GM21619 (cell line): ENCODE measurements around the gene KNTC1.
"Not testable (repeated sequence)": the region's sequence is repeated elsewhere in the genome, so short reads cannot be mapped to it uniquely, and the experiment has no call there.

Experiments
- ATAC-seq: cut with Tn5 transposase; IDR thresholded peaks from one replicate; pipeline ENCODE4 v1.9.1; 2021; ENCODE audit not compliant: unreplicated experiment

Gene KNTC1

DNA sequence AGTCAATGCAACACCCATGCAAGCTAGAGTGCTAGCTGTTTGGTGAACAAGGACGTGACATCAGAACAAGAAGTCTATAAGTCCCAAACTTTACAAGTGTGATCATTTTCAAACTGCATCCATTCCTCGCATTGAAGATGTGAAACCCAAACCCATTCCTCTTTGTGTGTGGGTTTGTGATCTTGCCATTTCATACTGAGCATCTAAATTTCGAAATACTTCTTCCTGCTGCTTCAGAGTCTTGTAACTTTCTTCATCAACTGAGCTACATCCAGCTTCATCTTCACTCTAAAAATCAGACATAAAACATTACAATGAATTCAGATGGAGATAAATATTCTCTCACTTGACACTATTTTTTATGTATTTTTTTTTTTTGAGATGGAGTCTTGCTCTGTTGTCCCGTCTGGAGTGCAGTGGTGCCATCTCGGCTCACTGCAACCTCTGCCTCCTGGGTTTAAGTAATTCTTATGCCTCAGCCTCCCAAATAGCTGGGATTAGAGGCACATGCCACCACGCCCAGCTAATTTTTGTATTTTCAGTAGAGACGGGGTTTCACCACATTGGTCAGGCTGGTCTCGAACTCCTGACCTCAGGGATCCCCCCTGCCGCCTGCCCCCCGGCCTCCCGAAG is 21.5 kb upstream of the KNTC1 start:
- ATAC-seq: no peak

DNA sequence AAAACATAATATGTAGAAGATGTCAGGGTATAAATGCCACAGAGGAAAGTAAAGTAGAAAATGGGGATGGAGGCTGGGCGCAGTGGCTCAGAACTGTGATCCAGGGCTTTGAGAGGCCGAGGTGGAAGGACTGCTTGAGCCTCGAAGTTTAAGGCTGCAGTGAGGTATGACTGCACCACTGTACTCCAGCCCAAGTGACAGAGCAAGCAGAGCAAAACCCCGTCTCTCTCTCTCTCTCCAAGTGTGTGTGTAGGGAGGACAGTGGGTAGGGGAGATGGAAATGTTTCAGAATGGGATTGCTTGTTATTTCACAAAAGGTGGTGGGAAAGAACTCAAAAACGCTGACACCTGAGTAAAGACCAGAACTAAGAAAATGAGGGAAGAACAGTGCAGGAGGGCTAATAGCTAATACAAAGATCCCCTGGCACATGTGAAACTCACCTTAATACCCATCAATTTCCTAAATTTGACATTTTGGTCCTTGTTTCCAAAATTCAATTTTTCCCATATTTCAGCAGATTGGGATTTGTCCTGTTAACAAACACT is 20.6 kb upstream of the KNTC1 start:
- ATAC-seq: no peak

DNA sequence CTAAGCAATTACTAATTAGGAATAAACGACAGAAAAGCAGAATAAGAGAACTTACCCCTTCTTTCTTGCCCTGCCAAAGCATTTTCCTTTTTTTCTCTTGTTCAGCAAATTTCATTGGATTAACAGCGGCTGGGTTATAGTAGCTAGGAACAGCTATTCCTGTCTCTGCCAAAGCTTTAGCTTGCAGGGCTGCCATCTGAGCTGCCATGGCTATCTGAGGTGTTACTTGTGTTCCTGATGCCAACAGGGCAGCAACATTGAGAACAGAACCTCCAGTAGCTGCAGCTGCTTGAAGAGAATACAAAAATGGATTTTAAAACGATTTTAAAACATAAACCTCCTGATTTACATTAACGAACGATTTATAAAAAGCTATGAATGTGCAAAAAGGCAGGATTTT is 18.9 kb upstream of the KNTC1 start:
- no peak for ATAC-seq

DNA sequence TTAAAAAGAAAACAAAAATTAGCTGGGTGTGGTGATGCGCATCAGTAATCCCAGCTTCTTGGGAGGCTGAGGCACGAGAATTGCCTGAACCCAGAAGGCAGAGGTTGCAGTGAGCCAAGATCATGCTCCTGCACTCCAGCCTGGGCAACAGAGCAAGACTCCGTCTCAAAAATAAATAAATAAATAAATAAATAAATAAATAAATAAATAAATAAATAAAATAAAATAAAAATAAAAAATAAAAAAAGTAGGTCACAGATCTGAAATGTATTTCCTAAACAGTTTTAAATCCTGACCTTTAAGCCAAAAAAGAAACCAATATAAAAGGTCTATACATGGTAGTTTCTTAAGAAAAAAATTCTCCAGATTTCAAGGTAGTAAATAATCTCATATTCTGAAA is 14.0 kb upstream of the KNTC1 start:
- ATAC-seq: not testable (repeated sequence)

DNA sequence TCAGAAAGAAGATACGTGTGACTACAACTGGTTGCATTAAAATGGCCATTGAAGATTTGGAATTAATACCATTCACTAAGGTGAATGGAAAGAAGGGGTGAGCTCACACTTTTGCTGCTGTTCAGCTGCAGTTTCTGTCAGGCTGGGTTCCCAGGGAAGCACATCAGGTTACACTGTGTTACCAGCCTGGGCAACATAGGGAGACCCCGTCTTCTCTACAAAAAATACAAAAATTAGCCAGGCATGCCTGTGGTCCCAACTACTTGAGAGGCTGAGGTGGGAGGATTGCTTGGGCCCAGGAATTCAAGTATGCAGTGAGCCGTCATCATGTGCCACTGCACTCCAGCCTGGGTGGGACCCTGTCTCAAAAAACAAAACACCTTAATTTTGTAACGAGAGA is 13.4 kb upstream of the KNTC1 start:
- no peak for ATAC-seq

DNA sequence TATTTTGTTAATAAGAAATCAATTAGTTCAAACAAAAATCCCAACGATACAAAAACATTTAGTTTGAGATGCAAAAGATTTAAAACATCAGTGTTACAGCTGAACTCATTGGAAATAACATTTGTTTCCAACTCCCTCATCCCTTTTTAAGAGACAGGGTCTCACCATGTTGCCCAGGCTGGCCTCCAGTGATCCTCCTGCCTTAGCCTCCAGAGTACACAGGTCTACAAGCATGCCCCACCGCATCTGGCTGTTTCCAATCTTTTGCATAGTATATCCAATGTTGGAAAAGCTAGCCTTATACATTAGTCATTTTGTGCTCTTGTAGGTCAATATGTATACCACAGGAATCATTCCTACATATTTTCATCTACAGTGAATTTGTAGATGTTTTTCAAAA is 11.8 kb upstream of the KNTC1 start:
- no peak for ATAC-seq

DNA sequence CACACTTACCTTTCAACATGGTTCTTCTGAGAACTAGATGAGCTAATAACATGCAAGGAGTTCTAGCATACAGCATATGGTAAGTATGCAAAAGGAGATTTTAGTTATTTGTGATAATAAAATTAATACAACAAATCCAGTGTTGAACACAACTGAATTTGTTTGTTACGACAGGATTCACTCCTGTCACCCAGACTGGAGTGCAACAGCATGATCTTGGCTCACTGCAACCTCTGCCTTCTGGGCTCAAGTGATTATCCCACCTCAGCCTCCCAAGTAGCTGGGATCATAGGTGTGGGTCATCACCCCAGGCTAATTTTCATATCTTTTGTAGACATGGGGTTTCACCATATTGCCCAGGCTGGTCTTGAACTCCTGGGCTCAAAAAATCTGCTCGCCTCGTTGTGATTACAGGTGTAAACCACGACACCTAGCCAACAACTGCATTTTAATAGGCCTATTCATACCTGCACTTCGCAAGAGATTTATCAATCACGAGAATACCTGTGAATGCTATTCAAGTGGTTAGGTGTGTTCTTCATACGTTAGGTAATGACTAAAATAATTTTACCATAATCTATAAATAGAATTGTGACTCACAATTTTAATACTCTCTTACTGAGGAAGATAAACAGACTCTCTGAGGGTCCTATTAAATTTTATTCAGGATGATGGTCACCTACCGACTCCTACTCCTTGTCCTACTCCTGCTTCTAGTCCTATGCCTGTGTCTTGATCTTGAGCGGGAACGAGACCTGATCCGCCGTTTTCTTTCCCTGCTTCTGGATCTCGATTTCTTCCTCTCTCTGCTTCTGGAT is 10.3 kb upstream of the KNTC1 start:
- ATAC-seq: no peak

DNA sequence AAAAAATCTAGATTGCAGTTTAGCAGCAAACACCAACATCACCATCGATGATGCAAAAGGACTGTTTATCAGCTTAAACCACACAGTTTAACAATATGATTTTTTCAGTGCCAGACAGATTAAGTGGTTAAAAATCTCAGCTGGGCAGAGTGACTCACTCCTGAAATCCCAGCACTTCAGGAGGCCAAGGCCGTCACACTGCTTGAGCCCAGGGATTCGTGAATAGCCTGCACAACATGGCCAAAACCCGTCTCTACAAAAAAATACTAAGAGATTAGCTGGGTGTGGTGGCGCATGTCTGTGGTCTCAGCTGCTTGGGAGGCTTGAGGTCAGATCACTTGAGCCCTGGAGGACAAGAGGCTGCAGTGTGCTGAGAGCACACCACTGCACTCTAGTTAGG is 9.2 kb upstream of the KNTC1 start:
- ATAC-seq: no peak

DNA sequence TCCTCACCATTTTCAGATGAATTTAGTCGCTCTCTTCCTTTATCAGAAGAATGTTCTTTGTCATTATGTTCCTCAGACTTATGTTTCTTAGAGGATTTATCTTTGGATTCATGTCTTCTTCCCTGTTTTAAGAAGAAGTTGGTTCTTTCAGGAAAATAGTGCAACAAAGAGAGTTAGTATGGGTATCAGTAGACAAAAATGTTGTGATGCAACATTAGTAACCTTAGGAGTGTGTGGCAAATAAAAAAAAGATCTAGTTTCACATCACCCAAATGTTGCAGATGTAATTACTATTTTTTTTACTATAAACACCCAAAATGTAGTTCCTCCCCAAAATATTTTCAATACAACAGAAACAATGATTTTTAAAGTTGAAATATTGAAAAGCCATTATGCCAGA is 8.1 kb upstream of the KNTC1 start:
- no peak for ATAC-seq

DNA sequence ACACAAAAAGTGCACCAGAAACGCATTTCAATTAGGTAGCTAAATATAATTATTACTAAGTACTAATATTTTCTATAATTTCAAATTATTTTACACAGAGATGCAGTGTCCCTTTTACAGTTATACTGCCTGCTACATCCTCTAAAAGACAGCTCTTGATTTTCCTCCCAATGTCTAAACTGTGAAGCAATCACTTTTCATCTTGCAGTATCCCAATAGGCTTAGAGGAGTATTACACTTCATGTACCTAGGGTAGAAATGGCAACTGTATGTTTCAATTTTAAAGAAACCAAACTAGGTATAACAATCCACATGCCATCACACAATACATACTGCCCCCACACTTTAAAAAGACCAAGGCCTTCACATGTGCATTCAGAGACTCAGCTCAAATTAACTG is 7.6 kb upstream of the KNTC1 start:
- no peak for ATAC-seq

DNA sequence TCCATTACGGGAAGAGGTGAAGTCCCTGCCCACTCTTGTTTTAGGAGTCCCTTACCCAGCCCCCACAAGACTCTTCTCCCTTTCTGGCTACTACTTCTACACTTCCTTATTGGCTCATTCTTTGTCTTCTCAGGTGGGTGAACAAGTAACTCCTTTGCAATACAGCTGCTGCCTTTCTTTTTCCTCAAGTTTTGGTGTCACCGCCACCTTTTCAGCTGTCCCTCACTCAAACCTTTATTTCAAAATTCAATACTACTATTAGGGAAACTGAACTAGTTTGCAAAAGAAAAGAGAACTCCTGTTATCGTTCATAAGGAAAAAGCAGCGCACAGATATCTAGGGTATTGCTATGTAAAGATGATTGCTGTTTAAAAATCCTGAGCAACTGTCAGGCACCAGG is 6.4 kb upstream of the KNTC1 start:
- ATAC-seq: no peak

DNA sequence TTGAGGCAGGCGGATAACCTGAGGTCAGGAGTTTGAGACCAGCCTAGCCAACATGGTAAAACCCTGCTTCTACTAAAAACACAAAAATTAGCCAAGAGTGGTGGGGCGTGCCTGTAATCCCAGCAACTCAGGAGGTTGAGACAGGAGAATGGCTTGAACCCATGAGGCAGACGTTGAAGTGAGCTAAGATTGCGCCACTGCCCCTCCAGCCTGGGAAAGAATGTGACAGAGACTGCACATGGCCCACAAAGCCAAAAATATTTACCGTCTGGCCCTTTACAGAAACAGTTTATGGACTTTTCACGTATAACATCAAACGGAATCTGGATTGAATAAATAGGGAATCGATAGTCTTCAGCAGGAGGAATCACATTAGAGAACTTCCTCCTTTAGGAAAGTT is 3.8 kb upstream of the KNTC1 start:
- no peak for ATAC-seq

DNA sequence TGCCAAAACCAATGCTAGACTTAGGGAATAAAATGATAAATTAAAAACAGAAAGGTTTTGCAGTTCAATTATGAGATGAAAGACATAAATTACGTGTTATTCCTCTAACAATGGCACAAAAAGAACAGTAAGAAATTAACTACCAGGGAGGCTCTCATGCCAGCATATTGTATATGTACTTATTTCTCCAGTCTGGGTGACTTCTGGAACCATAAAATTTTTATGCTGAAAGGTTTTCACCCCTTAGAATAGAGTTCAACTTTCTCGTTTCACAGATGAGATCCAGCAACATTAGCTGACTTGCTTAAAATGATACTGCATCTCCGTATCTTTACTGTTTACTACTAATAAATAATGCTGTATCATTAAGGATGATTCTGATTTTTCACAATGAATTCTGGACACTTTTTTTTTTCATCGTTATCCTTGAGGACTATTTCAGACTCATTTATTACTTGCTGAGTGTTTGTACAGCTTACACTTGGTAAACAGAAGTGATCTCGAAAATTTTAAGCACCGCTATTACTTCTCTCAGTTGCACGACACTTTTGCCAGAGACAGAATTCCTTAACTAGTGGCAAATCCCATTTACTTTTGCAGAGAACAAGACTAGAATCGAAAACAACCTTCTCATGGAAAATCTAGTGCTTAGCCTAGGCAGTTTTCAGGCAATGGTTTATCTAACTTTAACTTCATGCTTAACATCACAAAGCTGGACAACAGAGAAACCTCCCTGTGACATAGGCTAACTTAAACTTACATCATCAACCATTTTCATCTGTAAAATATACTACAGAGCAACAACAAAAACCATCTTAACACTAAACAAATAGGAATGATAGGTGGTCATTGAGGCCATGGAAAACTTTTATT is 3.0 kb upstream of the KNTC1 start:
- no peak for ATAC-seq

DNA sequence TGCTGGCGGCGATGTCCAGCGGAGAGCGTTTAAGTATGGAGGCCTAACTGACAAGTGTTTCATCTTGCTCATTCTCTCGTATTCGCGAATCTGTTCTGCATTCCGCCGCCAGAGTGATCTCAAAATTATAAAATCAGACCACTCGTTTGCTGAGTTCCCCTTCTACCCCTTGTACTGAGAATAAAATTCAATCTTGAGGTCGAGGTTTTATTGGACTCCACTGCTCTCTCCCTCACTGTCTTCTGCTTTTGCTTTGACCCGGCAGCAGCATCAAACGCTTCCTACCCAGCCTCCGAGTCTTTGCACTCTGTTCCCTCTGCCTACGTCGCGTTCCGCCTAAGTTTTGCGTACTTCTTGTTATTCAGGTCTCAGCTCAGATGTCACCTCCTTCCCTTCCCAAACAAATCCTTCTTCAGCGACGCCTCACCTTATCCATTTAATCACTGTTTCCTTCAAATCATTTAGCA is 462 bp downstream of the KNTC1 start:
- no peak for ATAC-seq

DNA sequence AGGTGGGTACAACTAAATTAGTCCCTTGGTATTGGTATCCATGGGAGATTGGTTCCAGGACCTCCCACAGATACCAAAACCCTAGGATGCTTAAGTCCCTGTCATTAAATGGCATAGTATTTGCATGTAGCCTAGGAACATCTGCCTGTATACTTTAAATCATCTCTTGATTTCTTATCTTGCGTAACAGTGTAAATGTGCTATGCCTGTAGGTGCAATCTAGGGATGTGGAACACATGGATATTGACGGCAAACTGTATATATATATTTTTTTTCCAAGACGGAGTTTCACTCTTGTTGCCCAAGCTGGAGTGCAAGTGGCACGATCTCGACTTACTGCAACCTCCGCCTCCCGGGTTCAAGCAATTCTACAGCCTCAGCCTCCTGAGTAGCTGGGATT is 1.5 kb downstream of the KNTC1 start:
- ATAC-seq: no peak

DNA sequence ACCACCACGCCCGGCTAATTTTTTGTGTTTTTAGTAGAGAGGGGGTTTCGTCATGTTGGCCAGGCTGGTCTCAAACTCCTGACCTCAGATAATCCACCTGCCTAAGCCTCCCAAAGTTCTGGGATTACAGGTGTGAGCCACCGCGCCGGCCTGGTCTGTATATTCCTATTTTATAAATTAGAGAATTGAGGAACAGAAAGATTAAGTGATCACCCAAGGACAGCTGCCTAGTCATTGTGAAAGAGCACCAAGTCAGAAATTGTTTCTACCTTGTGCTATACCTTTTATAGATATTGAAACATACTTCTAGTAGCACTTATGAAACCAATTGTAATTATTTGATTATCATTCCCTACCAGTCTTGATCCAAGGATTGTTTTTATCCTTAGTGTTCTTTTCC is 1.9 kb downstream of the KNTC1 start:
- no peak for ATAC-seq

DNA sequence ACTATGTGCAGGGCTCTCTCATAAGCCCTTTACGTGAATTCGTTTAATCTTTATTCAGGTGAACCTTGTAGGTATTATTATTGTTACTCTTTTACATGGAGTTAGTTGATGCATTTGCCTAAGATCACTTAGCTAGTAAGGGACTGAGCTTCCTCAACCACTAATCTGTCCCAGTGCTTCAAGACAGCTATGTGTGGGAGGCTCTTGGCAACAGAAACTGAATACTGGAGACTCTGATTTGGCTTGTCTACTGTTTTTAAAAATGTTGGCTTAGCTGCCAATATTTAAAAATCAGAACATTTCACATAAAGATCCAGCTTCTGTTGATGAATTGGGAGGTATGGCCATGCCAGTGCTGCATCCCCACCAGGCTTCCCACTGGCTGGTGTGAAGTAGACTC is 6.8 kb downstream of the KNTC1 start:
- no peak for ATAC-seq

DNA sequence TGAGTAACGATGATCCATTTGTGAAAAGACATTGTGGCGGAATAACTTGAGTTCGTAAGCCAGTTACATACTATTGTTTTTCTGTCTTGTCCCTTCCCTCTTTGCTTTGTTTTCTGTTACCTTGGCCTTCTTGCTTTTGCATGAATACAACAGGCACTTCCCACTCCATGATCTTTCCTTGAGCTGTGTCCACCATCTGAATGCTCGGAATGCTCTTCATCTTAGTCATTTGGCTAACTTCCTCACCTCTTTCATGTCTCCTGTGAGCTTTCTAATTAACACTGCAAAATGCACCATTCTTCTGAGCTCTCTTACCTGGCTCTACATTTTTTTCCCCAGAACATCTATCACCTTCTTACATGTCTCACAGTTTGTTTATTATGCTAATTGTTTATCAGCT is 10.0 kb downstream of the KNTC1 start:
- ATAC-seq: no peak

DNA sequence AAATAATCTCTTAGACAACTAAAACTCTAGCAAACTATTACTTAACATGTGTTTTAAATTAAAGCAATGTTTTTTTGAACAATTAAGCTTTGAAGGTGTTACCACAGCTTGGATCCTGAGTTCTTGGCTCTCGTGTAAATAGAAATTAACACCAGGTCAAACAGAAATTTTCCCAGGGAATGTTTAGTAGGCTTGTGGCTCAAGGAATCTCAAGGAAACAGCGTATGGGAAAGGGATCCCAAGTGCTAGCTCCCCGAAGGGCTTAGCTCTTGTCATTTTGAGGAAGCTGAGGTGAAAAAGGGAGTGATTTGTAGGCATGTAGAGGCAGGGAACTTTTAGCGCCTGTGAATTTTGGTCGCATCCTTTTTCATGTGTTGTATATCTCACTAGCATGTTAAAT is 11.4 kb downstream of the KNTC1 start:
- no peak for ATAC-seq

DNA sequence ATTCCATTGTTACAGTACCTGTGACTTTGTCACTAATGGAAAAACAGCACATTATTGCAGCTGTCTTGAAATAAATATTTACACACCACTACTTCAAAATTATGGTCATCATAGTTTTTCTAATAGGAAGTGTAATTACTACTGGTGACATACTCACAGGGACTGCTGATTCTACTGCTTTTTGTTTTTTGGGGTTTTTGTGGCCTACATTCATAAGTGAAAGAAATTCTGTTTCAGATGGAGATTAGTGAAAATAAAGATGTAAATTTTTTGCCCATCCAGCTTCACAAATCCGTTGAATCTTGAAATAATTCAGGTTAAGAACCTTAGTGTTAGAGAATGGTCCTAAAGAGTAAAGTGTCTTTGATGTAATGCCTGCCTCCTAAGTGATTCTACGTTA is 17.5 kb downstream of the KNTC1 start:
- ATAC-seq: no peak

DNA sequence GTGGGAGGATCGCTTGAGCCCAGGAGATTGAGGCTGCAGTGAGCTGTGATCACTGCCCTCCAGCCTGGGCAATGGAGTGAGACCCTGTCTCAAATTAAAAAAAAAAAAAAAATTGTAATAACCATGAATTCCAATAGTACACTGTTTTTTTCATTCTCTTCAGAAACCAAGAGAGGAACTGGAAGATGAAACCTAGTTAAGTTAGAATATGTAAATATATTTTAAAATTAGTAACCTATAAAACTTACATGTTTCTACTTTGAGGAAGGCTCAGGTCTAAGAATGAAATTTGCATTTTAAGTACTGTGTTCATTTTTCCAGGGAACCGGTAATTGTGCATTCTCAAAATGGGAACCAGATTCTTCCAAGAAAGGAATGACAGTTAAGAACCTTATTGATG is 18.8 kb downstream of the KNTC1 start:
- ATAC-seq: peak; percentile 71

DNA sequence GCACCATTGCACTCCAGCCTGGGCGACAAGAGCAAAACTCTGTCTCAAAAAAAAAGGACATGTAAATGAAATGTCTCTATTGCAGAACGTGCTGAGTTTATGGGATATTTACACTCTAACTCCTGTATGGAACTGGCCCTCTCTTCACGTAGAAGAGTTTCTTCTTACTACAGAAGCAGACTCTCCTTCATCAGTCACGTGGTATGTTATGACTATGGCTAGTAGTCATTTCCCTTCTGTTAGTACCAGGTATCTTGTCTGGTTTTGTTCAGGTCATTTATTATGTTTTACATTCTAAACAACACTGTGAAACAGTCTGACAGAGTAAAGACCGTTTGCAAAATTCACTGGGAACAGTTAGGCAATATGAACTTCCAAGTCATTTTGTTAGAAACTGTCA is 20.3 kb downstream of the KNTC1 start:
- ATAC-seq: no peak
